ENCODE data around the gene BCO1.

BCO1 gene

DNA sequence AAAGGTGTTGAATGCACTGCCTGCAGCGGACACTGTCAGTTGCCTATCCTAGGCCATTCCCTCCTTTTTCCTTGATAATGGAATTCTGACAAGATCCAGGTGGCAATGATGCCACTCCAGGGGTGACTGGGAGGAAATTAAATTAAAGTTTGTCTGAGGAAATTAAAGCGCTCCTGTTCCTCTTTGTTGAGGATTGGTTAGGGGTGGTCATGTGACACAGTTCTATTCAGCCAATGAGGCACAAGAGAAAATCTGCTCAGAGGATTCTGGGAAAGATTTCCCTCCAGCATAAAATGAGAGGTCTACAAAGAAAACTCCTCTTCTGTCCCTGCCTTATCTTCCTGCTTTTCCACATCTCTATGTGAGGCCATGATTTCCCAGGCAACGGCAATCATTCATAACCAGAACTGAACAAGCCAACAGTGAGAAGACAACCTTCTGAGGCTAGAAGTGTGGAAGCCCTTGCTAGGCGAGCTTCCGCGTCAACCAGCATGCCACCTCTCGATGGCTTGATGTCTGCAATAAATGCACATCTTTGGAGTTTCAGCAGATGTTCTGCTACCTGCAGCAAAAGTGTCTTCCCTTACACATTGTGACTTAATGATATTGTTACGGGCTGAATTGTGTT, 5.6 kb upstream of the BCO1 start:
- no peak for DNase-seq

GRCh38 chr16:81237282-81237681, 1.2 kb upstream of the BCO1 start:
- DNase-seq, result no peak

GRCh38 chr16:81237942-81238295, 570 bp upstream of the BCO1 start:
- DNase-seq, result no peak

GRCh38 chr16:81239367-81240121, 1.1 kb downstream of the BCO1 start:
- no peak for DNase-seq

DNA sequence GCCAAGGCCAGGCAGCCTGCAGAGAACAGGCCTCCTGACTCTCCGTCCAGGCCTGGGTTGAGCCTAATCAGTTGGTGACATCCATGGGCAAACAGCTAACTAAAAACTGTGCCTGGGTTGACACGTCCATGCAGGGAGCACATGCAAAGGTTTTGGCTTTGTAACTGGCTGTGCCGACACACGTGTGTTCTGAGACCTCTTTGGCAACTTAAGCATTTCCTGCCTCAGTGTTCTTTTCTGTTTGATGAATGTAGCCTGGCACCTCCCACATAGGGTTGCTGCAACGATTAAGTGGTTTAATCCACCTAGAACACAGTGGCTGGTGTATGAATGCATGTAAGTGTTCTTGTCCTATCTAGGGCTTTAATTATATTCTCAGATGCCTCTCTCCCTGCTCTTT, 3.2 kb downstream of the BCO1 start:
- DNase-seq, result no peak

GRCh38 chr16:81242977-81243618, 4.6 kb downstream of the BCO1 start:
- no peak for DNase-seq

- DNase-seq, result no peak
Observed at GRCh38 chr16:81243942-81244341, 5.5 kb downstream of the BCO1 start.

DNA sequence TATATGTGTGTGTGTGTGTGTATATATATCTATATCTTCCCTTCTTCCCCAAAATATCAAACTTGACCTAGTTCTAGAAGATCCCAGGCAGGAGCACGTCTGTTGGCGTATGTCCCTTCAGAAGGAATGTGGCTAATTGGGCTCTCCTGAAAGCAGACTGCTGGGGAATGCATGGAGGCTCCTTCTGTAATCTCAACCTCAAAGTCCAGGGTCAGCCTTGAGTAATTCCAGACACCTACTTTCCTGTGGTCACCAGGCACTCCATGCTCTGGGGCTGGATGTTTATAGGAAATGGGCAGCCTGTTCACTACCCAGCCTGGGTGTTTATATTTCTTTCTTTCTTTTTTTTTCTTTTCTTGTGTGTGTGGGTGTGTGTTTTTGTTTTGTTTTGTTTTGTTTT, 13.4 kb downstream of the BCO1 start:
- DNase-seq, result no peak

DNA sequence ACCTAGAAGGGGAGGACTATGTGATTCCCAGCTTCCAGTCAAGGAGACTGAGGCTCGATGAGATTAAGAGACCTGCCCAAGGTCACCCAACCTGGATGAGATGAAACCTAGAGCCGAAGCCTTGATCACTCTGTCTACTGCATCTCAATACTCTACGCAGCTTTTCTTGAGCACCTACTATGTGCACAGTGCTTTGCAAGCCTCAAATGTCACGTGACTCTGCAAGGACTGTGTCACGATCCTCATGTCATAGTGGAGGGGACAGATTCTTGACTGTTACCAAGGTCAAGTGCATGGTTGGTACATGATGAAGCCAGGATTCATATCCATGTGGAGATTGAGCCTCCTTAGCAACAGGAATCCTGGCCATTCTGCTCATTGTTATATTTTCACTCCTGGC, 14.7 kb downstream of the BCO1 start:
- DNase-seq, result no peak

GRCh38 chr16:81254922-81255526, 16.5 kb downstream of the BCO1 start:
- no peak for DNase-seq

- DNase-seq, result no peak
Observed at GRCh38 chr16:81259916-81260315, 21.4 kb downstream of the BCO1 start.

DNA sequence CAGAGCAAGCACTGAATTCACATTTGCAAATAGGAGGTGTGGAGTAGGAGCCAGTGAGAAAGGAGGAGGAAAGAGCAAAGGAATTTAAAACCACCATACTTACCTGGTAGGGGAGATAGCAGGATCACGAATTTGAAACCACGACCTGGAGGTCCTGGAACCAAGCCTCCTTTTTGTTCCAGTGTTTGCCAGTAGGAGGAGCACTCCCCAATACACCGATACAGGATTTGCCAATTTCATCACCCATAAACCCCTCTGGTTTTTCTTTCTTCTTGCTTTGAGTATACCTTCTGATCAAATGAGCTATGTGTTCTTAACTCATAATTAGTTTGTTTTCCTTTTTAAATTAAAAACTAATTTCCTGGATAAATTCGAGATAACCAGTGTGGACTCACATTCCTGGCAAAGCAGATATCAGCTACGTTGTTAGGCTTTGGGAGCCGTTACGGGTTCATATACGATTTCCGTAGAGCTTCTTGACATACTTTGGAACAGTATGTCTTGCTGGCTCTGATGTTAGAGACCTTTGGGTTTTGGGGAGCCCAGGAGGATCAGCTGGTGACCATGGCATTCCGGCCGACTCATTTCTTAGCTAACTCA, 22.7 kb downstream of the BCO1 start:
- DNase-seq, result peak; percentile 27

DNA sequence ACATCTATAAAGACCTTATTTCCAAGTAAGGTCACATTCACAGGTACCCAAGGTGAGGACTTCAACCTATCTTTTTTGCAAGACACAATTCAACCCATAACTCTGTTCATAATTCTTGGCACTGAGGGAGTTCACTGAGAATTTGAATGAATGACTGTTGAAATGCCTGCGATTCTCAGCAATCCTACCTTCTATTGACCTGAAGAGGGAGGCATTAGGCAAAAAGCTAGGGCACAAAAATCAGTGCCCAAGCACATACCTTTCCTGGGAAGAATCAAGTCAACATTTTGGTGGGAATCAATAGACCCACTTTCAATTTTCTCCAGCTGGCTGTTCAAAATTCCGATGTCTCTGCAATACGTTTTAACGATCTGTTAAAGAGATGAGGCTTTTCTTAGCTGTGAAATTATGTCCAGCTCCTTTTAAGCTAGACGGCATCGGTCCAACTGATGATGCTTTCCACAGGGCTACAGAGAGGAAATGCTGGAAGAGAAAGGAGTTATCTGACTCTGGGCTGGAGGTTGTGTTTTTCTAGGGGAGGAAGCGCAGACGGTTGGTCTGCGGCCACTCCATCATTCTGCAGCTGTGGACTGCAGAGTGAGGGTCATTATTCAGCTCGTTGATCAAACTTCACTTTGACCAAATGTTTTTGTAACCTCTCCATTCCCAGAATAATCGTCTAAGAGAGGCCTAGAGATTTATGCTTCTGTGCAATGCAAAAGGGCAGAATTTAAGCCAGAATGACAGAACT, 25.2 kb downstream of the BCO1 start:
- no peak for DNase-seq

DNA sequence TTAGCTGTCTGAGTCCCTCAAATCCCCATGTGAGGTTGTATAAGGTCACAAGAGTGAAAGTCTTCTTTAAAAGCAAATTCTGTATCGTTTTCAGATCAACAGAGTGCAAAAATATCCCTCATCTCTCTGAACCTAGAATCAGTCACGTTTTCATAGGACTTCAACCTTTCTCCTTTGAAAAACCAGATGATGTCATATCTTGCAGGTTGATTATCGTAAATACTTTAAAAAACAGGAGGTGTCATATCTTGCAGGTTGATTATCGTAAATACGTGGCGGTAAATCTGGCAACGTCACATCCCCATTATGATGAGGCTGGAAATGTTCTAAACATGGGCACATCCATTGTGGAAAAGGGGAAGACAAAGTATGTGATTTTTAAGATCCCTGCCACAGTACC, 25.9 kb downstream of the BCO1 start:
- no peak for DNase-seq

- DNase-seq, result no peak
Observed at GRCh38 chr16:81265052-81265451, 26.6 kb downstream of the BCO1 start.

- DNase-seq, result no peak
Observed at GRCh38 chr16:81265658-81266451, 27.4 kb downstream of the BCO1 start.

- DNase-seq, result peak; percentile 26
Observed at GRCh38 chr16:81266680-81267095, 28.2 kb downstream of the BCO1 start.

- no peak for DNase-seq
Observed at GRCh38 chr16:81268509-81268908, 30.0 kb downstream of the BCO1 start.

DNA sequence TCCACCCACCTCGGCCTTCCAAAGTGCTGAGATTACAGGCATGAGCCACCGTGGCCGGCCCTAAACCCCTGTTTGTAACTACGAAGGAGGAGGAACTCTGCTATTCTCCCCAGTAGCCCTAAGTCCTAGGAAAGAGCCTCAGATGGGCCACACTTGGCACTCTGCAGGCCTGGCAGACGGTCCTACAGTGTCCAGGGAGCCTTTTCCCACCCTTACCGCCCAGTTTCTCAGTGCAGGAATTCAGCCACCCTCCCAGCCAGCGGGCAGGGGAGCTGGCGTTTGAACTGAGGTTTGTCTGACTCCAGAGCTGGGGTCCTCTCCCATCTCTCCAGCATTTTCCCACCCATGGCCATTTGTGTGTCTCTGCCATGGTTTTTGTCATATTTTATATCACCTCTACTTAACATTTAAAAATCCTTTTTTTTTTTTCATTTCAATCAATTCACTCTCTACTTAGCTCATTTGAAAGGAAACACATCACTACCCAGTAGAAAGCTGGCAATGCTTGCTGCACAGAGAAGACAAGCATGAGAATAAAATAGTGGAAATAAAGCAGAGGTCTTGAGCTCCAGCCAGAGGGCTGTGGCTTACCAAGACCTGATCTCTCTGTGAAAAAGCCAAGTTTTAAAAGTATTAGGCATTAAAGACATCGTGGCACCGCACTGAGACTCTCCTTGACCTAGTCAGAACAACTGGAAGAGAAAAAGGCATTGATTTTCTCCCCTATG, 34.9 kb downstream of the BCO1 start:
- DNase-seq, result no peak

- no peak for DNase-seq
Observed at GRCh38 chr16:81275064-81275532, 36.6 kb downstream of the BCO1 start.

DNA sequence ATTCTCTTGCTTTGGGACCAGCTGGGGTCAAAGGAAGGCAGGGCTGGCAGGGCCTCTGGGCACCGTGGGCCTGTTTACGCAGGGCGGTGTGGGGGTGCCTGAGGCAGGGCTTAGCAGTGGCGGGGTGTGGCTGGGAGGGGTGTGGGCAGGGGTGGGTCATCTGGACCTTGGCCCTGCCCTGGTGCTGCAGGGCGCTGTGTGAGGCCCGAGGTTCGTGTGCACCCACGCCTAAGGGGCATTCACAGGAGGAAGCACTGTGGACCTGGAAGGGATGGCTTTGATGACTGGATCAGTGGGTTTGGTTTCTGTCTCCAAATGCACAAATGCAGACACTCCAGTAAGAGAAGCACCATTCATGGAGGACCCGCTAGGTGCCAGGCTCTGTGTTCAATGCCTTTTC, 37.3 kb downstream of the BCO1 start:
- DNase-seq, result no peak

Data from activated CD4-positive, alpha-beta T cell treated with anti-CD3 and anti-CD28 coated beads, Interleukin-10, Interleukin-2, amounts not matched to agents 100 ng/mL and 50 ng/mL, durations not matched to agents 16 hours and 8 hours (primary cell).